HG03025 (cell line): Measurements from ENCODE around the gene BTLA.
A peak's percentile ranks its signal among the peaks of the same experiment; 100 is the strongest.
"Not testable (repeated sequence)": the region's sequence is repeated elsewhere in the genome, so short reads cannot be mapped to it uniquely, and the experiment has no call there.

Source experiments
- ATAC-seq: cut with Tn5 transposase; IDR thresholded peaks from one replicate; pipeline ENCODE4 v1.9.1; 2021; ENCODE audit warnings: mild to moderate bottlenecking, moderate library complexity; ENCODE audit not compliant: unreplicated experiment, low FRiP score

Gene BTLA, protein sequence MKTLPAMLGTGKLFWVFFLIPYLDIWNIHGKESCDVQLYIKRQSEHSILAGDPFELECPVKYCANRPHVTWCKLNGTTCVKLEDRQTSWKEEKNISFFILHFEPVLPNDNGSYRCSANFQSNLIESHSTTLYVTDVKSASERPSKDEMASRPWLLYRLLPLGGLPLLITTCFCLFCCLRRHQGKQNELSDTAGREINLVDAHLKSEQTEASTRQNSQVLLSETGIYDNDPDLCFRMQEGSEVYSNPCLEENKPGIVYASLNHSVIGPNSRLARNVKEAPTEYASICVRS

DNA sequence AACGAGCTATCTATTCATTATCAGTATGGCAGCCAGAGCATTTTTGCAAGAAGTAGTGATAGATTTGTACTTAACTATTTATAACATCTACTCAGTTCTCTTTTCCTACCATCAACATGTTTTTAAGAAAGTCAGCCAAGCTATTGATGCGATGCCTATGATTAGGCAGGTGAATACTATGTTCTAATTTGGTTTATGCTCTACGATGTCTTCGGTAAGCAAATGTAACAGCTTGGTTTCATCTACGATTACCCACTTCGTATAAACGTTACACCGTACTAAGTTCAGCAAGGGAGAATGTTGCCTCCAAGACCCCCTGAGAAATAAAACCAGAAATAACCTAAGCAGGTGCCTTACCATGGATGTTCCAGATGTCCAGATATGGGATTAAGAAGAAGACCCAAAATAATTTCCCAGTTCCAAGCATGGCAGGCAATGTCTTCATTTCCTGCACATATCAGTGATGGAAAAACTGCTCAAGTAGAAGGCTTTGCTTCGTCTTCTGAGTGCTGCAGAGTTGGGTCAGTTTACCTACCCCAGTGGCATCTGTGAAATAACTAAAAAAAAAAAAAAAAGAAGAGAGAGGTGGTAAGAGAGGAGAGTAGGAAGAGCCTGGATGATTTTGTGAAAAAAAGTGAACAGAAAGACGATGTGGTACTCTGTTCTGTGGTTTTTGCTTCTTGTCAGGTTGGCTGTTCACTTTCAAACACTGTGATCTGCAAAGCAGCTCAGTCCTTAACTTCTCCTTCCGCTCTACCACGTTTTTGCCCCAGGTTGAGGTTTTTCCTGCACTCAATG, at the start of gene BTLA:
BTLA (minus strand) TSS at position 559 of the 798 bp plus-strand sequence; CDS start at position 445, 114 bp downstream.
- ATAC-seq, result peak; percentile 54

DNA sequence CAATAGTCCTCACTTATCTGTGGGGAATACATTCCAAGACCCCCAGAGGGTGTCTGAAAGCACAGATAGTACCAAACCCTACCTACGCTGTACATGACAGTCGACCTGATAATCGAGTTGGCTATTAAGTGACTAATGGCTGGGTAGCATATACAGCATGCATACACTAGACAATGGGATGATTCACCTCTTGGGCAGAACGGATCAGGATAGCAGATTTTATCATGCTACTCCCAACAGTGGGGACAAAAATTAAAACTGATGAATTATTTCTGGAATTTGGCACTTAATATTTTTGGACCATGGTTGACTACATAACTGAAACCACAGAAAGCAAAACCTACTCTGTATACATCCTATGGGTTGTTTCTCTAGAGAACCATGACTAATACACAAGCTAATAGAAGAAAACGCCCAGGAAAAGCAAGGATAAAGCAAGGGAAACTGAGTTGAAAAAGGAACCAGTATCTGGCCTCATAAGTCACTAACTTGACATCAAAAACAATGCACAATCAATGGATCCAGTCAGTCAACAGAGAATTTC, 47.0 kb upstream of the BTLA start:
- ATAC-seq, result no peak

DNA sequence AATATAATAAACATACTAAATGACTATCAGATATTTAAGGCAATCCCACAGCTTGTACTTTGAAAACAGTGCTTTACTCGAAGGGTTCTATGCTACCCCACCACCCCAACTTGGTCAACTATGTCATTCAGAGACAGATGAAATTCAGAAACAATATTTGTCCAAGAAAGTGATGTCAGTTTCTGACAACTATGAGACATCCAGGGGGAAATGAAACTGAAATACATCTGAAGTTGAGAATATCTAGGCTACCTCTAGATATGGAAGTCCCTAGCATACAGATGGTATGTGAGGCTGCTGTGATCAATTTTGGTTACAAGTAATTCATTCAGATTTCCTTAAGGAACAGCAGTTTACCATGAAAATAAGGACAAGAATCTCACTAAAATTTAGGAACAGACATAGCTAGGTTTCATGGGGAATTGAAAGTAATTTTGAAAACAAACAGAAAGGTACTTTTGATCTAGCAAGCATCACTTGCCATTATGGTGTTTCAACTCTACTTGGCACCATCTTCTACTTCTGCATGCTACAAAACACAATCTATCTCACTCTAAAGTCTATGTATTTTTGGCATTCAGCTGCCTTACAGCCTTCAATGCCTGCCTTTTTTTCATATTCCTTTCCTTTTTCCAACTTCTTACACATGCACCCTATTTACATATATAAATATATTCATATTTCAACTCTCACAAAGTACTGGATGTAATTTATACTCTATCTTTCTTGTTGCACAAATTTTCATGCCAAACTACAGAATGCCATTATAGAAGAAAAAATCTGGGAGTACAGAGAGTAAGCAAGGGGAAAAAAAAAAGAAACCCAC, 40.8 kb upstream of the BTLA start:
- ATAC-seq, result peak; percentile 83

DNA sequence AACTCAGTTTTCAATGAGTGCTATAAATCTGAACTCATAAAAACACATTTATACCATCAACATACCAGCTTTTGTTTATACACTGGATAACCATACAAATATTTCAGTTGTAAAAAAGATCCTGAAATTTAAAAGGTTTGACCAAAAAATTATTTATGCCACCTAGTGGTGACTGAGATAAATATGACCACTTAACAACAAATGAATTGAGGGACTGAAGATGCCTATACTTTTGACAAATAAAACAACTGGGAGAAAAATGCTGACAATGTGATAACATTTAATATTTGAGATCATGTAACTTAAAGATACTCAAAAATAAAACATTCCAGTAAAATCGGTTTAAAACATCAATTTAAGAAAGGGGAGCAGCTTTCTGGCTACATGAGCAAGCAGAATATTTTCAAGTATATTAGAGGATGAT, 32.1 kb upstream of the BTLA start:
- no peak for ATAC-seq

DNA sequence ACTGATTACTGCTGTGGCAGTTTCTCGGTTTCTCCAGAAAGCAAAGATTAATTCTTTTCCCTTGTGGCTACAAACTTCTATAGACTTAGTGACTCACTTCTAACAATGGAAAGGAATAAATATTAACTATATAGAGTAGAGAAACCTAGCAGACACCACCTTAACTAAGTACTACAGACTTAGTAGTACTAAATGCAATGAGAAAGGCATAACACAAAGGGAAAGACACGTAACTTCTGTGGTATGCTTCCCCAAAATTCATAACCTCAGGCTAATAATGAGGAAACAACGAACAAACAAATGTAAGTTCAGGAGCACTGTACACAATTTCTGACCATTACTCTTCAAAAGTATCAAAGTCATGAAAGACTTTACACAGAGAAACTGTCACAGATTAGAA, 31.3 kb upstream of the BTLA start:
- ATAC-seq, result no peak

DNA sequence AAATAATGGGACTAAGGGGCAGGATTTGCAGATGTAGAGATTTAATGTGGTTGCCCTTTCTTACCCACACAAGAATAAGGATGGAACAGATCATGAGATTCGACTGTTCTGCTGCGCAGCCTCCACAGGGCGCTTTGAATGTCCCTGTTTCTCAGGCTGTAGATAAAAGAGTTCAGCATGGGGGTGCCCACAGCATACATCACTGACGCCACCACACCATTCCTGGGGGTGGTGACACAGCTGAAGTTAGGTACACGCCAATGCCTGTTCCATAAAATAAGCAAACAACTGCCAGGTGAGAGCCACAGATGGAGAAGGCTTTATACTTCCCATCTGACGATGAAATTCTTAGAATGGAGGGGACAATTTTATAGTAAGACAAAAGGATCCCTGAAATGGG, 24.9 kb upstream of the BTLA start:
- not testable (repeated sequence) for ATAC-seq

DNA sequence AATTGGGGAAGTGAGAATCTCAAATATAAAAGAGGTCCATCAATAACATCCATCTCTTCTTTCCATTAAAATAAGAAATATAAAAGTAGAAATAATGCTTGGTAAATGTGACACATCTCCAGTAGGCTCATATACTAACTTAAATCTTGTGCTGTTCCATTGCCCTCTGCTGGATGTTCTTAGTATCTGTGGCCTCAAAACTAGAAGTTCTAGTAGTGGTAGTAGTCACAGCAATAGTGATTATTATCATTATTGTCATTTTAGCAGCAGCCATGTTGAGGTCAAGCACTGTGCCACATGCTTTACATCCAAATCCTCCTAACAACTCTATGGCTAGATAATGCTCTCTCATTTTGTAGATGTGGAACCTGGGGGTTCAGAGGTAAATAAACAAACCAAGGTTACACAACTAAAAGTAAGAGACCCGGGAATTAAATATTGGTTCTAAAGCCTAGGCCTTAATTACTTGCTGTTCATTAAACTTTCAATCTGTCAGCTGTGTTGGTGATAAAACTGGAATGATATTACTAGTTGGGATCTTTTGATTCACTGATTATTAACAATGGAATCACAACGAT, 20.2 kb upstream of the BTLA start:
- ATAC-seq, result no peak

DNA sequence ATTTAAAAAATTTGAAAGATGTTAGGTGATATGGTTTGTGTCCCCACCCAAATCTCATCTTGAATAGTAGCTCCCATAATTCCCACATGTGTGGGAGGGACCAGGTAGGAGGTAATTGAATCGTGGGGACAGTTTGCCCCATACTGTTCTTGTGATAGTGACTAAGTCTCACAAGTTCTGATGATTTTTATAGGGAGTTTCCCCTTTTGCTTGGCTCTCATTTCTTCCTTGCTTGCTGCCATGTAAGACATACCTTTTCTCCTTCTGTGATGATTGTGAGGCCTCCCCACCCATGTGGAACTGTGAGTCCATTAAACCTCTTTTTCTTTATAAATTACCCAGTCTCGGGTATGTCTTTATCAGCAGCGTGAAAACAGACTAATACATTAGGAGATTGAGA, 19.7 kb upstream of the BTLA start:
- ATAC-seq, result not testable (repeated sequence)

DNA sequence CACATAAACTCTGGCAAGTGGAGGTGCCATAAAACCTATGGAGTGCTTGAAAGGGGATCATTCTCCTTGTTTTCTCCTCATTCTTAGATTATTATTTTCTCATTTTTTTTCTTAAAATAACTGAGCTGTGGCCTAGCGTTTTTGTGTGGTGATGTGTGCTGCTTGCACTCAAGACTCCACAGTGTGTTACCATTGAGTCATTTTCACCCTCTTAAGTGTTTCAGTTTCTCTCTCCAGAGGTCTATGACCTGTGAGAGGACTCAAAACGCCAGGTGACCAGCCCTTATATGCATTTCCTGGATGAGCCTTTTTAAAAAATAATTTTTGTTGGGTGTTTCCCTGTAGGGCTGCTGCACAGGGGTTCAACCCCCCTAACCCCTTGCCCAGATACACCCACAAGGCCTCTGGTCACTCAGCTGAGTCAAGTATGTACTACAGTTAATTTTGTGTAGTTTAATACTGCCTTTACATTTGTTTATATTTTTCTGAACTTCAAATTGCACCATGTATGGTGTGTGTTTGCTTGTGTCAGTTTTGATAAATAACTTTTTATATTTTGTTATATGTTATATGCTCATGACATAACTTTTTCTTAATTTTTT, 15.4 kb upstream of the BTLA start:
- peak; percentile 99 for ATAC-seq

DNA sequence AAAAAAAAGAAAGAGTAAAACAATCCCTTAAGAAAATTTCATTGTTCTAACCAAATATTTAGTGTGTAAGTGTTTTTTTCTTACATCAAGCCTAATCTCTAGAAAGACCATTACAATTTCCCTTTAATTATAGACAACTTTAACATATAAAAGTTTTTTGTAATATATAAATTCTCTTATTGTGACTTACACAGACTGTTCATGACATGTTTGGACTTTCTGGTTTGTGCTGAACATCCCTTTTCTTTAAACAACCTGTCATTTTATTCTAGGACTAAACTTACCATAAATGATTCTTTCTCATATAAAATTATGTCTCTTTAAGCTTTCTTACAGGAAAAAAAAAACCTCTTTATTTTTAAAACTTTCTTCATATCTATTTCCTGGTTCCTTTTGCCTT, 13.0 kb upstream of the BTLA start:
- ATAC-seq, result no peak

DNA sequence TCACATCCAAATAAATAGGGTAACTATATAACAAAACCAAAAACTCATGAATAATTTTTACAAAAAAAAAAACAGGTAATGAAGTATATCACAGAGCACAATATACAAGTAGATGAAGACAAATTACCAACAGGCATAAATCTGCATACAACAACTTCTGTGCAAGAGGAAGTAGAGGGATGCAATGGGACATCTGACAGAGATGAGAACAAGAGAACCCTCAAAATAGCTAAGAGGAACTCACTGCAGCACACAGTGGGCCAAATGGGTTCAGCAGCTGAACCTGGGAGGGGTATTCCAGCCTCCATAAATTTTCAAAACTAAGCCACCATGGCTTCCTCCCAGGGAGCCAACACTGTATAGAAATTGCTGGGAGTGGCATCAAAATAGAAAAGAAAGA, 9.6 kb upstream of the BTLA start:
- ATAC-seq, result no peak

DNA sequence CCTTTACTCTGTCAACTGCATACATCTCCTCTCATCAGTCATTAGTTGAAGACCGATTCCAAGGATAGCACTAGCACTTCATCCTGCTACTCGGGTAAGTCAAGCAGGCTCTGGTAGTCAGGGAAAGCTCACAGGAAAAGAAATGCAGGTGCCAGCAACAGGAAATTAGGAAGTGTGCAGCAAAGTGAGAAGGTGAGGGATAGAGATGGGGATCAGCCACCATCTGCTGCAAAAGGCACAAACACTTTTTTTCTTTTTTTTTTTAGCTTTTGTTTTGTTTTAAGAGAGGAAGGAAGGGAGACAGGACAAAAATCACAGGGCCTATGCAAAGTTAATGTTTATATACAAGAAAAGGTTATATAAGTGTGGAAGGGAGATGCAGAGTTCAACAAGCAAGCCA, 9.0 kb upstream of the BTLA start:
- no peak for ATAC-seq

DNA sequence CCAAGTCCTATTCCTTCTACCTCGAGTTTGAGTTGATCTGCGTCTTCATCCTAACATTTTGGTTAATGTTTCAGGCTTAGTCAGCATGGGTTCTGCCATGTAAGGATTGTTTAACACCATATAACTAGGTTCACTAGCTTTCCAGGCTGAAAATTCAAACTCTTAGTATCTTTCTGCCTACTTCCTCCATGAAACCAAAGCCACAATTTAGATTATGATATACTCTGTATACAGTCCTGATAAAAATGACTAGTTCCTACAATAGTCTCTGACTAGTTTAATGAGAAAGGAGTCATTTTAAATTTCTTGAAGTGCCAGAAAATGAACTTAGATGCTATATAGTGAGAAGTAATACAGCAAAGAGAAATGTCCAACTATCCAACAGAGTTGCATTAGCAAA, 6.6 kb upstream of the BTLA start:
- no peak for ATAC-seq

DNA sequence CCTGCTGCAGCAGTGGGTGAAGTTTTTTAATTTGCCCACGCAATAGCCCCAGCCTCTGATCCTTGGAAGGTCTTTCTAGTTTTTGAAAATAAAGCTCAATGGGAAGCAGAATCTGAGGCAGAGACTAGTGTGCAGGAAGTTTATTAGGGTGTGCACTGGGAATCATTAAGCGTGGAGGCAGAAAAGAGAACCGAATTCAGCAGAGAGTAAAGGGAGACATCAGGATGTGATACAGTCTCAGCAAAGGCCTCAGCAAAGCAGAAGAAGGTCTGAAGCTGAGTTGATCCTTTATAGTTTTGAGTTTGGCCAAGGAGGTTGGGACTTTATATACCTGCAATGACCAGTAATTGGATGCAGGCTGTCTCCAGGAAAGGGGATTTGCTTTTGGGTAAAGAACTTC, 4.9 kb upstream of the BTLA start:
- no peak for ATAC-seq

DNA sequence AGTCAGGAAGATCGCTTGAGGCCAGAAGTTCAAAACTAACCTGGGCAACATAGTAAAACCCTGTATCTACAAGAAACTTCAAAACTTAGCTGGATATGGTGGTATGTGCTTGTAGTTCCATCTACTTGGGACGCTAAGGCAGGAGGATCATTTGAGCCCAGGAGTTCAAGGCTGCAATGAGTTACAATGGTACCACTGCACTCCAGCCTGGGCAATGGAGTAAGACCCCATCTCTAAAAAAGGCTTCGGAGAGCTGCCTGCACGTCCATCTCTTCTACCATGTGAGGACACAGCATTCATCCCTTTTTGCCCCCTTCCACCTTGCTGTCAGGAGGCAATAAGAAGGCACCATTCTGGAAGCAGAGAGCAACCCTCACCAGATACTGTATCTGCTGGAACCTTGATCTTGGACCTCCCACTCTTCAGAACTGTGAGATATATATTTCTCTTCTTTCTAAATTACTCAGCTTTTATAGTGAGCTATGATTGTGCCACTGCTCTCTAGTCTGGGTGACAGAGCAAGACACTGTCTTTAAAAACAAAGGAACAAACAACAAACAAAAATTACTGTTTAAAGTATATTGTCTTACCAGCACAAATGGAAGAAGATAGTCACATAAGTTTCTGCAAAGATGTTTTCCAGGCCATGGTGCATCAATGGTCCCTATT, 4.2 kb upstream of the BTLA start:
- ATAC-seq, result no peak

DNA sequence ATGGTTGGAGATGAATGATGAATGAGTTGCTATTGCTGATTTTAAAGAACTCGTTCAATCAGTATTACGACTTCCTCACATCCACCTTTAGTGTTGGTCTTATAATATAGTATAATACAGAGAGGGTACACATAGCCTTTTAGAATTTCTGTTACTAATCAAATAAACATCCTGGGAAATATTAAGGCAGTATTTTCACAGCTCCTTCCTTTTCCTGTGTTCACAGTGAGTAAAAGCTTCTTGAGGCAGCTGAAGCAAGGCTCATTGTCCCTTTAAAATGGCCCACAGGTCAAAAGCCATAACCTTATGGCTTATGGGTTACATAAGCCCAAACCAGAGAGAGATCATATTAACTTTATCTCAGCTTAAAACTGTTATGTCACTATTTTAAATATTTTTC, 1.3 kb upstream of the BTLA start:
- ATAC-seq, result no peak

DNA sequence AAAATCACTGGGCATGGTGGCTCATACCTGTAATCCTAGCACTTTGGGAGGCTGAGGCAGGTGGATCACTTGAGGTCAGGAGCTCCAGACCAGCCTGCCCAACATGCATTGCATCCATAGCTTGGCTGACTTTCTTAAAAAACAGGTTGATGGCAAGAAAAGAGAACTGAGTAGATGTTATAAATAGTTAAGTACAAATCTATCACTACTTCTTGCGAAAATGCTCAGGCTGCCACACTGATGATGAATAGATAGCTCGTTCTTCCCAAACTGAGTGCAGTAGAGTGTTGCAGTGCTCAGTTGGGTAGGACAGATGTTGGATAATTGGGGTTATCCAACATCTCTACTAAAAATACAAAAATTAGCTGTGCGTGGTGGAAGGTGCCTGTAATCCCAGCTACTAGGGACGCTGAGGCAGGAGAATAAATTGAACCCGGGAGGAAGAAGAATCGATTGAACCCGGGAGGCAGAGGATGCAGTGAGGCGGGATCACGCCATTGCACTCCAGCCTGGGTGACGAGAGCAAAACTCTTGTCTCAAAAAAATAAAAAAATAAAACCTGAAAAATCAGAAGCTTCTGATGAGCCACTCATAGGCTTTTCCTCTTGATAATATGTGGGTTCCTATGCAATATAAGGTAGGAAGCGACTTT, 1.2 kb downstream of the BTLA start:
- ATAC-seq, result no peak

DNA sequence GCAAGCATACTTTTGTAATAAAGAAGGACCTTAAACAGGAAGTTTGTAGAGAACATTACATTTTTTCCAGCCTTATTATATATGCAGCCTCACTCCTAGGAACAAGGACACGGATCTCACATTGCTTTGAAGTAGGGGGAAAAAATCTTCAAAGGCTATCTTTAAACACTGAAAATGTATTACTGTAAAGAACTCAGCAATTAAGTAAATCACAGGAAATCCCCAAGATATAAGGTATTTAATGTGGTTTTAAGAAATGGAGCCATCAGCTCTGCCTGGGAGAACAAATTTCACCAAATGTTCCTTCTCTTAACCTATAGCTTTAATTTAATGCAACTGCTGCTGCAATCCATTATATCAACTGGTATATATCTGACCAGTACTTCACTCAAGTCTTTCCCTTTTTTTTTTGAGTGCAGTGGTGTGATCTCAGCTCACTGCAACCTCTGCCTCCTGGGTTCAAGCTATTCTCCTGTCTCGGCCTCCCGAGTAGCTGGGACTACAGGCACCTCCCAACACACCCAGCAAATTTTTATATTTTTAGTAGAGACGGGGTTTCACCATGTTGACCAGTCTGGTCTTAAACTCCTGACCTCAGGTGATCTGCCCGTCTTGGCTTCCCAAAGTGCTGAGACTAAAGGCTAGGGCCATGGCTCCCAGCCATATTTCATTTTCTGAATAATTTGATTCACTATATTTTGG, 2.8 kb downstream of the BTLA start:
- no peak for ATAC-seq

DNA sequence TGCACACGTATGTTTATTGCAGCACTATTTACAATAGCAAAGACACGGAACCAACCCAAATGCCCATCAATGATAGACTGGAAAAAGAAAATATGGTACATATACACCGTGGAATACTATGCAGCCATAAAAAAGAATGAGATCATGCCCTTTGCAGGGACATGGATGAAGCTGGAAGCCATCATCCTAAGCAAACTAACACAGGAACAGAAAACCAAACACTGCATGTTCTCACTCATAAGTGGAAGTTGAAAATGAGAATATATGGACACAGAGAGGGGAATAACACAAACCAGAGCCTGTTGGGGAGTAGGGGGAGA, 4.9 kb downstream of the BTLA start:
- ATAC-seq, result not testable (repeated sequence)
